22Rv1 (cell line): ENCODE results near the gene MDM2.

Experiments
- ZFX ChIP-seq: fragments of 450-650 bp; IDR thresholded peaks from 2 replicates; pipeline ENCODE4 v1.6.1; 2017; ENCODE audit warnings: antibody characterized with exemption, borderline replicate concordance
- TF ChIP-seq, protein P1 (sequence below): fragments of 450-650 bp; IDR thresholded peaks from 2 replicates; pipeline ENCODE4 v1.5.1; 2017; ENCODE audit warnings: mild to moderate bottlenecking

DNA sequence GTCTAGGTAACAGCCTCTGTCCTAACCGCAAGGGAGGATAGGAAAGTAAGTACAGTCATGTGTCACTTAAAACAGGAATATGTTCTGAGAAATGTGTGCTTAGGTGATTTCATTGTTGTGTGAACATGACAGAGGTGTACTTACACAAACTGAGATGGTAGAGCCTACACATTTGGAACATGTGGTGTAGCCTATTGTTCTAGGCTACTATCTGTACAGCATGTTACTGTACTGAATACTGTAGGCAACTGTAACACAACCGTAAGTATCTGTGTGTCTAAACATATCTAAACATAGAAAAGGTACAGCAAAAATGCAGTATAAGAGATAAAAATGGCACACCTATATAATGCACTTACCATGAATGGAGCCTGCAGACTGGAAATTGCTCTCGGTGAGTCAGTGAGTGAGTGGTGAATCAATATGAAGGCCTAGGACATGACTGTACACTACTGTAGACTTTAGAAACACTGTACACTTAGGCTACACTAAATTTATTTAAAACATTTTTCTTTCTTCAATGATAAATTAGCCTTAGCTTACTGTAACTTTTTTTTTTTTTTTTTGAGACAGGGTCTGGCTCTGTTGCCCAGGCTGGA lies 13.2 kb upstream of the MDM2 start:
- TF ChIP-seq, protein P1, sequence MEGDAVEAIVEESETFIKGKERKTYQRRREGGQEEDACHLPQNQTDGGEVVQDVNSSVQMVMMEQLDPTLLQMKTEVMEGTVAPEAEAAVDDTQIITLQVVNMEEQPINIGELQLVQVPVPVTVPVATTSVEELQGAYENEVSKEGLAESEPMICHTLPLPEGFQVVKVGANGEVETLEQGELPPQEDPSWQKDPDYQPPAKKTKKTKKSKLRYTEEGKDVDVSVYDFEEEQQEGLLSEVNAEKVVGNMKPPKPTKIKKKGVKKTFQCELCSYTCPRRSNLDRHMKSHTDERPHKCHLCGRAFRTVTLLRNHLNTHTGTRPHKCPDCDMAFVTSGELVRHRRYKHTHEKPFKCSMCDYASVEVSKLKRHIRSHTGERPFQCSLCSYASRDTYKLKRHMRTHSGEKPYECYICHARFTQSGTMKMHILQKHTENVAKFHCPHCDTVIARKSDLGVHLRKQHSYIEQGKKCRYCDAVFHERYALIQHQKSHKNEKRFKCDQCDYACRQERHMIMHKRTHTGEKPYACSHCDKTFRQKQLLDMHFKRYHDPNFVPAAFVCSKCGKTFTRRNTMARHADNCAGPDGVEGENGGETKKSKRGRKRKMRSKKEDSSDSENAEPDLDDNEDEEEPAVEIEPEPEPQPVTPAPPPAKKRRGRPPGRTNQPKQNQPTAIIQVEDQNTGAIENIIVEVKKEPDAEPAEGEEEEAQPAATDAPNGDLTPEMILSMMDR = no peak
- TF ChIP-seq ZFX = no peak
